Measurements from ENCODE around the gene ARHGAP15.

Gene ARHGAP15

GRCh38 chr2:143294068-143294467 lies 164.8 kb downstream of the ARHGAP15 start:
- no peak overlapping the region for H3K27ac ChIP-seq
- ChIA-PET CTCF (no interaction called here), POLR2A (ENCODE audit: low non-redundant PET) (no interaction called here)
- no peak for TF ChIP-seq CTCF (conservative IDR thresholded peaks at IDR 0.05; ENCODE audit: low read depth)
- DNase-seq (ENCODE audit: low spot score): no peak

- ChIA-PET CTCF (no interaction called here), POLR2A (ENCODE audit: low non-redundant PET) (no interaction called here)
- no peak for TF ChIP-seq CTCF (conservative IDR thresholded peaks at IDR 0.05; ENCODE audit: low read depth)
- DNase-seq (ENCODE audit: low spot score): no peak
- H3K27ac ChIP-seq: no peak overlapping the region
Observed at GRCh38 chr2:143296089-143296488, 166.9 kb downstream of the ARHGAP15 start.

GRCh38 chr2:143297182-143297581 lies 168.0 kb downstream of the ARHGAP15 start:
- CTCF ChIA-PET: interaction anchor here (0.6 kb wide), 1 partner anchor 1292 kb away, joined by 3 read pairs; no protein-coding TSS in a partner anchor
- POLR2A ChIA-PET (ENCODE audit: low non-redundant PET): no interaction called here
- TF ChIP-seq CTCF (conservative IDR thresholded peaks at IDR 0.05; ENCODE audit: low read depth): no peak
- H3K27ac ChIP-seq: no peak overlapping the region
- DNase-seq (ENCODE audit: low spot score): no peak

- ChIA-PET POLR2A (ENCODE audit: low non-redundant PET) (no interaction called here), CTCF (no interaction called here)
Observed at GRCh38 chr2:143300536-143300935, 171.3 kb downstream of the ARHGAP15 start.

GRCh38 chr2:143311426-143311825 lies 182.2 kb downstream of the ARHGAP15 start:
- POLR2A ChIA-PET (ENCODE audit: low non-redundant PET): no interaction called here
- no peak for DNase-seq (ENCODE audit: low spot score)
- no peak overlapping the region for H3K27ac ChIP-seq
- CTCF ChIA-PET: interaction anchor here (0.6 kb wide), 1 partner anchor 456 kb away, joined by 4 read pairs; no protein-coding TSS in a partner anchor
- no peak for TF ChIP-seq CTCF (conservative IDR thresholded peaks at IDR 0.05; ENCODE audit: low read depth)

More at GRCh38 chr2:143300536-143300935, 171.3 kb downstream of the ARHGAP15 start:
- no peak for DNase-seq (ENCODE audit: low spot score)
- no peak overlapping the region for H3K27ac ChIP-seq
- no peak for TF ChIP-seq CTCF (conservative IDR thresholded peaks at IDR 0.05; ENCODE audit: low read depth)

GRCh38 chr2:143312441-143312840 lies 183.2 kb downstream of the ARHGAP15 start:
- ChIA-PET POLR2A (ENCODE audit: low non-redundant PET) (no interaction called here), CTCF (no interaction called here)
- TF ChIP-seq CTCF (conservative IDR thresholded peaks at IDR 0.05; ENCODE audit: low read depth): no peak
- H3K27ac ChIP-seq: no peak overlapping the region
- no peak for DNase-seq (ENCODE audit: low spot score)

- POLR2A ChIA-PET (ENCODE audit: low non-redundant PET): no interaction called here
- no peak for TF ChIP-seq CTCF (conservative IDR thresholded peaks at IDR 0.05; ENCODE audit: low read depth)
- no peak for DNase-seq (ENCODE audit: low spot score)
- no peak overlapping the region for H3K27ac ChIP-seq
- CTCF ChIA-PET: no interaction called here
Observed at GRCh38 chr2:143313861-143314260, 184.6 kb downstream of the ARHGAP15 start.

Measured in RWPE1 (cell line).